SK-N-SH (cell line): Measurements from ENCODE around the gene ERC2. TPM values are rescaled to one million over a fixed set of nuclear protein-coding genes. Genes with fewer than 3 reads are reported as not detected.
"Not testable (repeated sequence)": the region's sequence is repeated elsewhere in the genome, so short reads cannot be mapped to it uniquely, and the experiment has no call there.

Experiments
- CTCF ChIA-PET: fragments of 300-600, 350-600 bp; formaldehyde crosslinking; extraction: SDS; loops from one replicate; lab custom pipeline; 2021; lab: Yijun Ruan, JAX
- POLR2A ChIA-PET: fragments of 350-600 bp; sonication (Branson Sonifier 250); formaldehyde crosslinking; extraction: SDS; loops from one replicate; lab custom pipeline; 2020; ENCODE audit warnings: antibody characterized with exemption, inconsistent platforms; lab: Yijun Ruan, JAX
- DNase-seq: peaks from one replicate; pipeline ENCODE4 v3.0.0; 2012
- H2AFZ ChIP-seq: fragments of 200-600 bp; sonication (generic); 2 replicates; pipeline ENCODE4 v1.8.1; 2016; ENCODE audit warnings: antibody characterized with exemption, mild to moderate bottlenecking, low read depth
- H3F3A ChIP-seq: fragments of 200-600 bp; sonication (generic); replicated peaks from 2 replicates; pipeline ENCODE3; 2016; ENCODE audit warnings: antibody characterized with exemption, mild to moderate bottlenecking; ENCODE audit not compliant: insufficient read depth
- H3K27ac ChIP-seq, 2 experiments: fragments of 200-500 bp in 1 of 2; fragments of 200-600 bp in 1 of 2; sonication (Bioruptor generic) in 1 of 2; sonication (generic), shearing (Covaris generic) in 1 of 2; 2 replicates each; pipeline versions ENCODE4 v1.5.1 to v1.6.1; 2014 to 2016; ENCODE audit warnings: low read depth in 2 of 2, inconsistent platforms in 1 of 2, low read length in 1 of 2, mild to moderate bottlenecking in 1 of 2, mixed read lengths in 1 of 2
- H3K27me3 ChIP-seq: fragments of 200-600 bp; sonication (generic), shearing (Covaris generic); 2 replicates; pipeline ENCODE4 v1.6.1; 2016; ENCODE audit warnings: mixed run types; ENCODE audit not compliant: insufficient read depth
- H3K36me3 ChIP-seq, 2 experiments: fragments of 200-500 bp in 1 of 2; fragments of 200-600 bp in 1 of 2; sonication (Bioruptor generic) in 1 of 2; sonication (generic) in 1 of 2; replicated peaks in 1 of 2; 2 replicates each; pipeline versions ENCODE3 to v1.5.1; 2014 to 2016; ENCODE audit warnings: low read length in 1 of 2, mild to moderate bottlenecking in 1 of 2; ENCODE audit not compliant: insufficient read depth in 2 of 2, control insufficient read depth in 1 of 2
- H3K4me1 ChIP-seq, 2 experiments: fragments of 200-500 bp in 1 of 2; fragments of 200-600 bp in 1 of 2; sonication (Bioruptor generic) in 1 of 2; sonication (generic), shearing (Covaris generic) in 1 of 2; 2 replicates each; pipeline versions ENCODE4 v1.5.1 to v1.6.1; 2014 to 2016; ENCODE audit warnings: low read depth in 1 of 2, low read length in 1 of 2, mixed run types in 1 of 2; ENCODE audit not compliant: insufficient read depth in 2 of 2, control insufficient read depth in 1 of 2
- H3K4me2 ChIP-seq: fragments of 200-600 bp; sonication (generic), shearing (Covaris generic); 2 replicates; pipeline ENCODE4 v1.6.1; 2017; ENCODE audit warnings: mixed run types
- H3K4me3 ChIP-seq, 2 experiments: fragments of 200-500 bp in 1 of 2; fragments of 200-600 bp in 1 of 2; sonication (Bioruptor generic) in 1 of 2; sonication (generic), shearing (Covaris generic) in 1 of 2; 2 replicates each; pipeline versions ENCODE4 v1.5.1 to v1.8.1; 2014 to 2016; ENCODE audit warnings: low read depth in 2 of 2, inconsistent platforms in 1 of 2, low read length in 1 of 2, mild to moderate bottlenecking in 1 of 2, mixed read lengths in 1 of 2, moderate library complexity in 1 of 2
- H3K79me2 ChIP-seq: fragments of 200-600 bp; sonication (generic); 2 replicates; pipeline ENCODE4 v1.8.1; 2017; ENCODE audit warnings: mild to moderate bottlenecking; ENCODE audit not compliant: insufficient read depth
- H3K9ac ChIP-seq: fragments of 200-600 bp; sonication (generic); 2 replicates; pipeline ENCODE4 v1.6.1; 2017; ENCODE audit warnings: mixed run types
- H3K9me2 ChIP-seq: fragments of 200-600 bp; sonication (generic); 2 replicates; pipeline ENCODE4 v1.6.1; 2017; ENCODE audit warnings: mixed run types
- H3K9me3 ChIP-seq: fragments of 200-600 bp; sonication (generic); 2 replicates; pipeline ENCODE4 v1.6.1; 2017; ENCODE audit warnings: mixed run types, mild to moderate bottlenecking, moderate library complexity
- H4K20me1 ChIP-seq: fragments of 200-600 bp; sonication (generic); 2 replicates; pipeline ENCODE4 v1.6.1; 2017; ENCODE audit warnings: mild to moderate bottlenecking, mixed run types; ENCODE audit not compliant: insufficient read depth
- ELF1 ChIP-seq: IDR thresholded peaks from 2 replicates; pipeline ENCODE4 v1.4.0; 2012
- EZH2phosphoT487 ChIP-seq: fragments of 200-600 bp; sonication (generic); IDR thresholded peaks from 2 replicates; pipeline ENCODE4 v1.6.1; 2017; ENCODE audit warnings: low read depth, mixed run types, mild to moderate bottlenecking, antibody characterized with exemption, moderate library complexity, borderline replicate concordance
- GABPA ChIP-seq: IDR thresholded peaks from 2 replicates; pipeline ENCODE4 v1.4.0; 2012; ENCODE audit warnings: low read depth, mild to moderate bottlenecking
- GATA2 ChIP-seq: sonication (generic); formaldehyde crosslinking; IDR thresholded peaks from 2 replicates; pipeline ENCODE4 v1.5.0; 2020; ENCODE audit warnings: mild to moderate bottlenecking, missing genetic modification reagents
- MEF2A ChIP-seq: IDR thresholded peaks from 2 replicates; pipeline ENCODE4 v1.4.0; 2012; ENCODE audit warnings: low read depth, borderline replicate concordance
- NFIC ChIP-seq: IDR thresholded peaks from 2 replicates; pipeline ENCODE4 v1.4.0; 2012; ENCODE audit warnings: borderline replicate concordance
- RFX5 ChIP-seq: IDR thresholded peaks from 2 replicates; pipeline ENCODE4 v1.6.1; 2012; ENCODE audit warnings: mild to moderate bottlenecking, improper control_type of control experiment, low read length
- SMC3 ChIP-seq: IDR thresholded peaks from 2 replicates; pipeline ENCODE4 v1.6.1; 2012; ENCODE audit warnings: low read depth, low read length, improper control_type of control experiment
- USF1 ChIP-seq: IDR thresholded peaks from 2 replicates; pipeline ENCODE4 v1.4.0; 2012; ENCODE audit warnings: low read depth, borderline replicate concordance
- USF2 ChIP-seq: fragments of 150-350 bp; IDR thresholded peaks from 2 replicates; pipeline ENCODE4 v1.6.1; 2017; ENCODE audit warnings: antibody characterized with exemption, low read length, low read depth, borderline replicate concordance
- YY1 ChIP-seq: IDR thresholded peaks from 2 replicates; pipeline ENCODE4 v1.4.0; 2012; ENCODE audit warnings: low read depth, mild to moderate bottlenecking
- whole genome bisulfite sequencing: methylation state at CpG from one replicate; pipeline ENCODE4 v1.1.6; 2017; ENCODE audit warnings: low lambda C conversion rate; 5-methylcytosine and 5-hydroxymethylcytosine counted together
- polyA plus RNA-seq, 3 experiments: library from polyadenylated mRNA; depleted of rRNA; stranded (reverse); fragments of >200 nt; gene quantifications; 2 replicates each; pipeline ENCODE4 v1.2.3, GENCODE V29; 2012

The ERC2 gene
- polyA plus RNA-seq, 1 of the 3 experiments (the other 2 are of a cell fraction), result 1.6 TPM

- H3K9me2 ChIP-seq, DNase-seq, H3K9ac ChIP-seq, H3F3A ChIP-seq, H3K4me1 ChIP-seq, H3K4me2 ChIP-seq, H2AFZ ChIP-seq, H4K20me1 ChIP-seq, POLR2A ChIA-PET, H3K27ac ChIP-seq, CTCF ChIA-PET, H3K27me3 ChIP-seq, H3K4me3 ChIP-seq, H3K79me2 ChIP-seq, H3K9me3 ChIP-seq, H3K36me3 ChIP-seq: not testable (repeated sequence)
- WGBS, result 53% methylated on average over 6 of the region's 13 CpGs
Observed at GRCh38 chr3:55831876-55832275, 636.4 kb downstream of the ERC2 start.

GRCh38 chr3:55828712-55829111 is 639.6 kb downstream of the ERC2 start:
- Histone ChIP-seq H3K27ac (no peak overlapping the region), H3K9me3 (no peaks in the 10 kb centered on the region), H3K9ac (no peak overlapping the region), H4K20me1 (no peaks in the 10 kb centered on the region), H3K4me2 (no peak overlapping the region), H3K79me2 (no peaks in the 10 kb centered on the region), H3K4me3 (no peak overlapping the region), H3F3A (no peaks in the 10 kb centered on the region), H3K27me3 (no peaks in the 10 kb centered on the region), H3K4me1 (peaks cover 0 to 3% of the 10 kb centered on the region in 2 experiments; a peak in 2 of 4 replicates), H3K9me2 (no peaks in the 10 kb centered on the region), H2AFZ (no peak overlapping the region), H3K36me3 (no peaks in the 10 kb centered on the region)
- ChIA-PET POLR2A (interaction anchor here (0.7 kb wide), 1 partner anchor 30 kb away, joined by 3 read pairs; no protein-coding TSS in a partner anchor), CTCF (interaction anchor here (0.6 to 0.9 kb wide), 2 partner anchors 82 to 570 kb away, joined by 3 read pairs; no protein-coding TSS in a partner anchor)
- 39% methylated on average over 2 of the region's 2 CpGs for WGBS
- TF ChIP-seq USF1 (no peak), GATA2 (CRISPR knock-in tag) (no peak), NFIC (no peak), YY1 (no peak), EZH2phosphoT487 (no peak), GABPA (no peak), ELF1 (no peak)
- DNase-seq, result no peak

GRCh38 chr3:55827786-55828185 is 640.5 kb downstream of the ERC2 start:
- H3K4me1 ChIP-seq, result peaks cover 0 to 3% of the 10 kb centered on the region in 2 experiments; a peak in 2 of 4 replicates
- no peaks in the 10 kb centered on the region for H3K27me3 ChIP-seq
- TF ChIP-seq SMC3 (no peak), RFX5 (no peak), USF1 (no peak), NFIC (no peak), USF2 (no peak), YY1 (no peak), MEF2A (no peak)
- no peaks in the 10 kb centered on the region for H3K36me3 ChIP-seq
- H3F3A ChIP-seq, result no peaks in the 10 kb centered on the region
- no peak overlapping the region; a peak in 1 of 4 replicates for H3K4me3 ChIP-seq
- H3K9me3 ChIP-seq, result no peaks in the 10 kb centered on the region
- WGBS, result 74% methylated on average over 10 of the region's 10 CpGs
- H3K9ac ChIP-seq, result no peak overlapping the region
- H3K9me2 ChIP-seq, result no peaks in the 10 kb centered on the region
- no peaks in the 10 kb centered on the region for H3K79me2 ChIP-seq
- no peak overlapping the region for H3K4me2 ChIP-seq
- no peak for DNase-seq
- no peaks in the 10 kb centered on the region for H4K20me1 ChIP-seq
- no peak overlapping the region for H2AFZ ChIP-seq
- ChIA-PET POLR2A (no interaction called here), CTCF (interaction anchor here (0.6 kb wide), 1 partner anchor 569 kb away, joined by 3 read pairs; no protein-coding TSS in a partner anchor)
- H3K27ac ChIP-seq, result no peak overlapping the region
